Colonic mucosa (tissue), 4 donors: Measurements from ENCODE around the gene MEGF6. TPM values are rescaled to one million over a fixed set of nuclear protein-coding genes. Genes with fewer than 3 reads are reported as not detected.

Experiments
- DNase-seq: peaks from one replicate; pipeline ENCODE4 v3.0.0-alpha.2; 2020
- H3K27ac ChIP-seq: fragments of 200-600 bp; one replicate; pipeline ENCODE4 v1.8.0; 2021
- H3K27me3 ChIP-seq: fragments of 200-600 bp; one replicate; pipeline ENCODE4 v1.8.0; 2021
- H3K36me3 ChIP-seq: fragments of 200-600 bp; one replicate; pipeline ENCODE4 v1.8.0; 2021
- H3K4me1 ChIP-seq: fragments of 200-600 bp; one replicate; pipeline ENCODE4 v1.8.0; 2021; ENCODE audit warnings: mild to moderate bottlenecking
- H3K4me3 ChIP-seq: fragments of 200-600 bp; one replicate; pipeline ENCODE4 v1.8.0; 2021
- H3K9ac ChIP-seq, 2 donors: one replicate each; pipeline ENCODE4 v1.7.0; 2013; ENCODE audit warnings: control low read depth in 2 of 2, low read depth in 2 of 2, low read length in 2 of 2
- H3K9me3 ChIP-seq: fragments of 200-600 bp; one replicate; pipeline ENCODE4 v1.8.0; 2021
- intact Hi-C: fragments of 100-400 bp; cut with DNase I; formaldehyde crosslinking; loops from one replicate; pipeline ENCODE4 v1.14.1; 2022
- total RNA-seq, 2 donors: library from RNA; stranded (reverse); fragmentation: NEBNext Ultra II Directional in 1 of 2; extraction: Animal tissue kit (Norgen Biotek cat#: 25700) in 1 of 2; gene quantifications; one replicate each; pipeline ENCODE4 v1.2.1, GENCODE V29; 2021
- TF ChIP-seq, protein P1 (sequence below): fragments of 200-600 bp; IDR thresholded peaks from one replicate; pipeline ENCODE4 v1.8.0; 2022; ENCODE audit warnings: antibody characterized with exemption, mild to moderate bottlenecking
- donor health status: healthy.
- donor health status: DM: no; HTN: no; CAD: no.
- donor health status: DM: no; HTN: no; CAD: no.

The MEGF6 gene
- total RNA-seq, 2 donors from 2014 or later = 5.2 to 6.4 TPM

DNA sequence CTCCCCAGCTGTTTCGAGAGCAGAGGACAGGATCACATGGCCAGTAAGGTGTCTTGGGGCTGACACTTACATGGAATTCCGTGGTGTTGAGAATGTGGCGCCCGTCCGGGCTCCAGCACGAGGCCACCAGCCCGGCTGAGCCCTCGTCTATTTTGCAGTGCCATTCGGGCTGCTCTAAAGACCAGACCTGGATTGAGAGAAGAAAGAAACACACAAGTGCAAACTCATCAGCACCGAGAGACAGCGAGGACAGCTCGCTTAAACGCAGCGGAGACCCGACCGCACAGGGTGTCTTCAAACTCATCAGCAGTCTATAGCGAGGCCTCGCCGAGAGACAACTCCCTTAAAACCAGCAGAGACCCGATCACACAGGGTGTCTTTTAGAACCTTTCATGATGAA is 35.3 kb upstream of the MEGF6 start:
- no peak overlapping the region for H3K4me3 ChIP-seq
- H3K36me3 ChIP-seq = no peaks in the 10 kb centered on the region
- H3K27me3 ChIP-seq = peaks cover 13% of the 10 kb centered on the region
- TF ChIP-seq, protein P1, sequence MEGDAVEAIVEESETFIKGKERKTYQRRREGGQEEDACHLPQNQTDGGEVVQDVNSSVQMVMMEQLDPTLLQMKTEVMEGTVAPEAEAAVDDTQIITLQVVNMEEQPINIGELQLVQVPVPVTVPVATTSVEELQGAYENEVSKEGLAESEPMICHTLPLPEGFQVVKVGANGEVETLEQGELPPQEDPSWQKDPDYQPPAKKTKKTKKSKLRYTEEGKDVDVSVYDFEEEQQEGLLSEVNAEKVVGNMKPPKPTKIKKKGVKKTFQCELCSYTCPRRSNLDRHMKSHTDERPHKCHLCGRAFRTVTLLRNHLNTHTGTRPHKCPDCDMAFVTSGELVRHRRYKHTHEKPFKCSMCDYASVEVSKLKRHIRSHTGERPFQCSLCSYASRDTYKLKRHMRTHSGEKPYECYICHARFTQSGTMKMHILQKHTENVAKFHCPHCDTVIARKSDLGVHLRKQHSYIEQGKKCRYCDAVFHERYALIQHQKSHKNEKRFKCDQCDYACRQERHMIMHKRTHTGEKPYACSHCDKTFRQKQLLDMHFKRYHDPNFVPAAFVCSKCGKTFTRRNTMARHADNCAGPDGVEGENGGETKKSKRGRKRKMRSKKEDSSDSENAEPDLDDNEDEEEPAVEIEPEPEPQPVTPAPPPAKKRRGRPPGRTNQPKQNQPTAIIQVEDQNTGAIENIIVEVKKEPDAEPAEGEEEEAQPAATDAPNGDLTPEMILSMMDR = no peak
- peaks cover 4% of the 10 kb centered on the region for H3K4me1 ChIP-seq
- no peak overlapping the region for H3K27ac ChIP-seq
- H3K9me3 ChIP-seq = no peaks in the 10 kb centered on the region
- intact Hi-C loops = no loop called here
- H3K9ac ChIP-seq = no peak overlapping the region
- DNase-seq = no peak

DNA sequence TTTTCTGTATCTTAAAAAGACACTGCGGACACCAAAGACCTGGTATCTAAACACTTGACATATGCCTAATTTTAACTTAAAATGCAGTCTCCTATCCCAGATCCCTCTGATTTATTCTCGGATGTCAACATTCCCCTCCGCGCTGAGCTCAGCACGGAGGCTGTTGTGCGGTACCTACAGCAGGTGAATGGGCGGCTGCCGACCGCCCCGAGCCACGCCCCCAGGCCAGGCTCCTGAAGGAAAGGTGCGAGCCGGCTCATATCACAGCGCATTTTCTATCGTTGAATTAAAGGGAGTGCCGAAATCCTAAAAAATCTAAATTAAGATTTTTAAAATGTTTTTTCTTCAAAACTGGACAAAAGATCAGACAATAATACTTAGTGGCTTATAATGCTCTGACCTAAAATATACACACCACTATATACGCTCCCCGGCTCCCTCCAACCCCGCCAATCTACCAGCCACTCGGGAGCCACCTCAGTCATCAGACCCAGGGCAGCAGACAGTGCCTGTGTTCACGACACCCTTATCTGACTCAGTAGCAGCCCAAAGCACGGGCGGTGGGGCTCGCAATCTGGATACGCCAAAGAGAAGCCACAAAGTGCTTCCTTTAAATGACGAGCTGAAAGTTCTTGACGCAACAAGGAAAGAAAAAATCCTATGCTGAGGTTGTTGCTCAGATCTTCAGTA is 34.5 kb upstream of the MEGF6 start:
- DNase-seq = no peak
- H3K9ac ChIP-seq = no peak overlapping the region
- peaks cover 3% of the 10 kb centered on the region for H3K4me1 ChIP-seq

DNA sequence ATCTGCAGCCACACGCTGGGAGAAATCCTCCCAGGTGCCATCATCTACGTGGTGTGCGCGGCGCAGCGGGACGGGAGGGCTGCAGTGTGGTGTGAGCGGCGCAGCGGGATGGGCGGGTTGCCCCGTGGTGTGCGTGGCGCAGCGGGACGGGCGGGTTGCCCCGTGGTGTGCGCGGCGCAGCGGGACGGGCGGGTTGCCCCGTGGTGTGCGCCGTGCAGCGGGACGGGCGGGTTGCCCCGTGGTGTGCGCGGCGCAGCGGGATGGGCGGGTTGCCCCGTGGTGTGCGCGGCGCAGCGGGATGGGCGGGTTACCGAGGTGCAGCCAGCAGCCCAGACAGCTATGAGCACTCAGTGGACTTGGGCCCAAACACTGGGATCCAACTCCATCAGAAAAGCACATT is 33.9 kb upstream of the MEGF6 start:
- Histone ChIP-seq H3K27ac (no peak overlapping the region), H3K9ac (no peak overlapping the region), H3K36me3 (no peaks in the 10 kb centered on the region), H3K4me1 (no peaks in the 10 kb centered on the region), H3K27me3 (no peaks in the 10 kb centered on the region), H3K4me3 (no peak overlapping the region), H3K9me3 (no peaks in the 10 kb centered on the region)
- TF ChIP-seq, protein P1 = no peak
- no peak for DNase-seq
- intact Hi-C loops = no loop called here

More for the DNA sequence above, 34.5 kb upstream of the MEGF6 start:
- peaks cover 5% of the 10 kb centered on the region for H3K27me3 ChIP-seq
- intact Hi-C loops = no loop called here
- no peaks in the 10 kb centered on the region for H3K9me3 ChIP-seq
- TF ChIP-seq, protein P1 = no peak
- no peaks in the 10 kb centered on the region for H3K36me3 ChIP-seq
- H3K4me3 ChIP-seq = no peak overlapping the region
- H3K27ac ChIP-seq = no peak overlapping the region

DNA sequence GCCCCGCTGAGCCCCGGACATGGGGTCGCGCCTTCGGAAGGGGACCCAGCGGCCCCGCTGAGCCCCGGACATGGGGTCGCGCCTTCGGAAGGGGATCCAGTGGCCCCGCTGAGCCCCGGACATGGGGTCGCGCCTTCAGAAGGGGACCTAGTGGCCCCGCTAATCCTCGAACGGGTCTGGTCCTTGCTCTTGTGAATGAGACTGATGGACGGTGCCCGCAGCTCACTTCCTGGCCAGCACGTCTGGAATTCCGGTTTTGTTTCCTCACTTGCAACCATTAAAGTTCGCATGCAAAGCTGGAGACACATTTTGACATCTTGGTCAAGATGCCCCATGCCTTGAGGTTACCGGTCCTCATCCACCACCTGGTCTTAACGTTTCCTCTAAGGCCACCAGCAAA is 33.0 kb upstream of the MEGF6 start:
- H3K4me3 ChIP-seq = no peak overlapping the region
- no peaks in the 10 kb centered on the region for H3K4me1 ChIP-seq
- TF ChIP-seq, protein P1 = no peak
- no peaks in the 10 kb centered on the region for H3K27me3 ChIP-seq
- intact Hi-C loops = no loop called here
- no peak for DNase-seq
- no peaks in the 10 kb centered on the region for H3K36me3 ChIP-seq
- no peaks in the 10 kb centered on the region for H3K9me3 ChIP-seq
- H3K9ac ChIP-seq = no peak overlapping the region
- no peak overlapping the region for H3K27ac ChIP-seq

DNA sequence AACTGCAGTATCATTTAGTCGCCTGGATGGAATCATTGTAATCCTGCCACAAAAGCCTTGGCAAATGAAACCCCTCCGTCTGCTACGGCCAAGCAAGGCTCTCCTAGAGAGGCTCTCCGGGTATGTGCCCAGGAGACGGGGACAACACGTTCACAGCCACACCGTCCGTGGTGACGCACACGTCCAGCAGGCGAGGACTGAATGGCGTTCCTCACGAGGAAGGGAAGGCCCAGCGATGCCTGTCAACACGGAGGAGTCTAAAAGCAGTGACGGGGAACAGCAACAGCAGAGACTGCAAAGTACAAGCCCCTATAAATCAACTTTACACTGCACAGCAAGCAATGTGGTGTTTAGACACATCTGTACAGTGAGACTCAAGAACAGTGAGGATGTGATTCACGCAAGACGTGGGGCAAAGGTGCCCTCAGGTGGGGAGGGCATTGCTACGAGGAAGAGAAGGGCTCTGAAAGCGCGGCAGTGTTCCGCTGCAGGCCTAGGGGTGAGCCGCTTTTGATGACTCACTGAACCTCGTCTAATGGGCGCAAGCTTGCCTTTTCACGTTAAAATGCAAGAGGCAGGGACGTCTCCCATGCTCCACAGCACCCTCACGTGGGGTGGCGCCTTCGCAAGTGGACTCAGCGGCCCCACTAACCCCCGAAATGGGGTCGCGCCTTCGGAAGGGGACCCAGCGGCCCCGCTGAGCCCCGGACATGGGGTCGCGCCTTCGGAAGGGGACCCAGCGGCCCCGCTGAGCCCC is 31.8 kb upstream of the MEGF6 start:
- Histone ChIP-seq H3K4me3 (no peak overlapping the region), H3K36me3 (peaks cover 3% of the 10 kb centered on the region), H3K9ac (no peak overlapping the region), H3K27me3 (no peaks in the 10 kb centered on the region), H3K27ac (no peak overlapping the region), H3K9me3 (no peaks in the 10 kb centered on the region), H3K4me1 (no peaks in the 10 kb centered on the region)
- intact Hi-C loops = no loop called here
- TF ChIP-seq, protein P1 = no peak
- DNase-seq = no peak
